ENCODE measurements around the gene FEV.

DNA sequence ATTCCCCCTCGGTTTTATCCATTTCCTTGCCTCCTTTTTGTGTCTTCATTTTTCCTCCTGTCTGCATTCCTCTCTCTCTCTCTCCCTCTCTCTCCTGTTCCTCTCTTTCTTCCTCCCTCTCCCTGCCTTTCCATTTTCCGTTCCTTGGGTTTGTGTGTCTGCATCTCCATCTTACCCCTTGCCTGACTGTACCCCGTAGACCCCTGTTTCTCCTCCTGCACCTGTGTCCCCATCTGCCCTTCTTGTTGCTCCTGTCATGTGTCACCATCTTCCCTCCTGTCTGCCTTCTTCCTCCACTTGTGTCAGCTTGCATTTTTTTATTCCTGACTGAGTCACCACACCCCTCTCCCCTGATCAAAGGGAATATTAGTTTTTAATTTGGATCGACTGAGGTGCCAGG, 23.8 kb downstream of the FEV start:
- TF ChIP-seq CTCF (IDR thresholded peaks at IDR 0.05) (no peak), POLR2A (IDR thresholded peaks at IDR 0.05) (no peak)

Measured in esophagus squamous epithelium (tissue), 4 donors.